ENCODE data around the gene TBC1D10A. TPM values are rescaled to one million over a fixed set of nuclear protein-coding genes. Genes with fewer than 3 reads are reported as not detected.

Gene TBC1D10A
- total and polyA plus RNA-seq, 2 donors (not counting 1 experiment from before 2014, with no cell fraction given): 10.8 to 11.7 TPM

- no peaks in the 10 kb centered on the region for H3K9me3 ChIP-seq (ENCODE audit: control insufficient read depth, insufficient read depth, low read depth, low read length)
- H3K36me3 ChIP-seq (ENCODE audit: control insufficient read depth, insufficient read depth, low read length): peaks cover 22% of the 10 kb centered on the region
- peaks cover 43% of the 10 kb centered on the region for H3K4me1 ChIP-seq (ENCODE audit: control insufficient read depth, extremely low read depth, insufficient read depth, low read length)
- TF ChIP-seq EZH2 (IDR thresholded peaks at IDR 0.05; ENCODE audit: low read length, missing control alignments) (no peak), CTCF (conservative IDR thresholded peaks at IDR 0.05 in 1 of 2, IDR thresholded peaks at IDR 0.05 in 1 of 2; ENCODE audit: low read depth in 1 of 2, low read length in 2 of 2) (no peak)
- no peak overlapping the region for H3K4me2 ChIP-seq (ENCODE audit: extremely low read depth, insufficient read depth, low read length)
- H3K27ac ChIP-seq (ENCODE audit: insufficient read depth, low read length): no peak overlapping the region
- no peak overlapping the region for H3K4me3 ChIP-seq (replicated peaks in 1 of 4; ENCODE audit: control extremely low read depth in 1 of 4, insufficient read depth in 1 of 4, low read depth in 3 of 4, low read length in 4 of 4)
- no peaks in the 10 kb centered on the region for H3K27me3 ChIP-seq (ENCODE audit: control insufficient read depth, insufficient read depth, low read length)
- H3K9ac ChIP-seq (ENCODE audit: insufficient read depth, low read length): no peak overlapping the region
- H4K20me1 ChIP-seq (ENCODE audit: control insufficient read depth, extremely low read depth, insufficient read depth, low read length): no peaks in the 10 kb centered on the region
- H3K79me2 ChIP-seq (ENCODE audit: control insufficient read depth, insufficient read depth, low read length): peaks cover 49% of the 10 kb centered on the region
- DNase-seq (ENCODE audit: low read depth in 2 of 2): no peak
- no peak overlapping the region for H2AFZ ChIP-seq (ENCODE audit: low read length)
These were observed 83.1 kb downstream of the TBC1D10A start for GRCh38 chr22:30243661-30244060.

Other genes with a start within 250 kb of the TBC1D10A start
- gene HORMAD2, start 246.5 kb downstream of the TBC1D10A start, total RNA-seq: not detected in 2 replicates
- gene HORMAD2, start 246.5 kb downstream of the TBC1D10A start, polyA plus RNA-seq: not detected in 2 replicates
- 3.6 and 11.2 TPM in 2 replicates for gene LIF, start 80.2 kb downstream of the TBC1D10A start, total RNA-seq
- 4.5 and 19.6 TPM in 2 replicates for gene LIF, start 80.2 kb downstream of the TBC1D10A start, polyA plus RNA-seq
- gene OSM, start 60.1 kb downstream of the TBC1D10A start, total RNA-seq: not detected in 2 replicates
- gene OSM, start 60.1 kb downstream of the TBC1D10A start, polyA plus RNA-seq: not detected in 2 replicates
- gene CASTOR1, start 37.4 kb downstream of the TBC1D10A start, total RNA-seq: 5.0 and 5.6 TPM in 2 replicates
- gene CASTOR1, start 37.4 kb downstream of the TBC1D10A start, polyA plus RNA-seq: 2.7 and 3.4 TPM in 2 replicates
- 10.8 and 17.0 TPM in 2 replicates for gene SF3A1, start 30.0 kb upstream of the TBC1D10A start, total RNA-seq
- gene SF3A1, start 30.0 kb upstream of the TBC1D10A start, polyA plus RNA-seq: 22.9 and 45.9 TPM in 2 replicates
- 1.0 and 1.5 TPM in 2 replicates for gene CCDC157, start 30.1 kb upstream of the TBC1D10A start, total RNA-seq
- gene CCDC157, start 30.1 kb upstream of the TBC1D10A start, polyA plus RNA-seq: 0.77 and 1.1 TPM in 2 replicates
- 20.3 and 30.2 TPM in 2 replicates for gene RNF215, start 60.5 kb upstream of the TBC1D10A start, total RNA-seq
- 4.2 and 5.3 TPM in 2 replicates for gene RNF215, start 60.5 kb upstream of the TBC1D10A start, polyA plus RNA-seq
- gene SEC14L2, start 70.1 kb upstream of the TBC1D10A start, total RNA-seq: 4.9 and 5.8 TPM in 2 replicates
- gene SEC14L2, start 70.1 kb upstream of the TBC1D10A start, polyA plus RNA-seq: 10.2 and 17.3 TPM in 2 replicates
- gene MTFP1, start 98.8 kb upstream of the TBC1D10A start, total RNA-seq: 2.5 and 4.6 TPM in 2 replicates
- 3.8 and 5.8 TPM in 2 replicates for gene MTFP1, start 98.8 kb upstream of the TBC1D10A start, polyA plus RNA-seq
- gene SEC14L3, start 145.1 kb upstream of the TBC1D10A start, total RNA-seq: not detected in 2 replicates
- gene SEC14L3, start 145.1 kb upstream of the TBC1D10A start, polyA plus RNA-seq: not detected in 2 replicates
- gene SEC14L4, start 178.8 kb upstream of the TBC1D10A start, total RNA-seq: under 0.01 and 0.66 TPM in 2 replicates
- gene SEC14L4, start 178.8 kb upstream of the TBC1D10A start, polyA plus RNA-seq: 0.03 and 0.08 TPM in 2 replicates
- under 0.01 and 0.66 TPM in 2 replicates for gene SEC14L6, start 219.8 kb upstream of the TBC1D10A start, total RNA-seq
- 0.12 and 0.21 TPM in 2 replicates for gene SEC14L6, start 219.8 kb upstream of the TBC1D10A start, polyA plus RNA-seq
- 0.17 TPM in 1 of 2 replicates, not detected in the other for gene GAL3ST1, start 247.7 kb upstream of the TBC1D10A start, total RNA-seq
- 0.03 and 0.06 TPM in 2 replicates for gene GAL3ST1, start 247.7 kb upstream of the TBC1D10A start, polyA plus RNA-seq